Measurements from ENCODE around the gene DLGAP3.

Gene DLGAP3

GRCh38 chr1:34926894-34927293, 2.6 kb downstream of the DLGAP3 start:
- DNase-seq (ENCODE audit: low spot score), result no peak
- no peak for TF ChIP-seq CTCF (IDR thresholded peaks at IDR 0.05; ENCODE audit: extremely low read depth, missing control alignments)

DNA sequence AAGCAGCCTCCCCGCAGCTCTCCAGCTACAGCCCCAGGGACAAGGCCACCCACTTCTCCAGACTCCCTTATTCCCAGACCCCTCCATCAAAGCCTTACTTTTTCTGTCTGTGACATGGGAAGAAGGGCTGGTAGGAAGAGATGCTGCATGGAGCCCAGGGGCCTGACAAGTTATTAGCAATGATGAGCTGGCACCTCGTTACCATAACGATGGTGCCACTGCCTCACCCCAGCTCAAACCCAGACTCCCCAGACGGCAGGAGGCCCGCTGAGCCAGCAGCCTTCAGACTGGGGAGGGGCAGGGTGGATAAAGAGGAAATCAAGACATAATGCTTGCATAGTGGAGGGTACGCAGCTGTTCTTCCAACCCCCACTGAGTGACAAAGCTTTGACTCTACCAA, 3.3 kb downstream of the DLGAP3 start:
- no peak for TF ChIP-seq CTCF (IDR thresholded peaks at IDR 0.05; ENCODE audit: extremely low read depth, missing control alignments)
- DNase-seq (ENCODE audit: low spot score), result no peak

- no peak for DNase-seq (ENCODE audit: low spot score)
- no peak for TF ChIP-seq CTCF (IDR thresholded peaks at IDR 0.05; ENCODE audit: extremely low read depth, missing control alignments)
Observed at GRCh38 chr1:34925730-34926129, 3.7 kb downstream of the DLGAP3 start.

DNA sequence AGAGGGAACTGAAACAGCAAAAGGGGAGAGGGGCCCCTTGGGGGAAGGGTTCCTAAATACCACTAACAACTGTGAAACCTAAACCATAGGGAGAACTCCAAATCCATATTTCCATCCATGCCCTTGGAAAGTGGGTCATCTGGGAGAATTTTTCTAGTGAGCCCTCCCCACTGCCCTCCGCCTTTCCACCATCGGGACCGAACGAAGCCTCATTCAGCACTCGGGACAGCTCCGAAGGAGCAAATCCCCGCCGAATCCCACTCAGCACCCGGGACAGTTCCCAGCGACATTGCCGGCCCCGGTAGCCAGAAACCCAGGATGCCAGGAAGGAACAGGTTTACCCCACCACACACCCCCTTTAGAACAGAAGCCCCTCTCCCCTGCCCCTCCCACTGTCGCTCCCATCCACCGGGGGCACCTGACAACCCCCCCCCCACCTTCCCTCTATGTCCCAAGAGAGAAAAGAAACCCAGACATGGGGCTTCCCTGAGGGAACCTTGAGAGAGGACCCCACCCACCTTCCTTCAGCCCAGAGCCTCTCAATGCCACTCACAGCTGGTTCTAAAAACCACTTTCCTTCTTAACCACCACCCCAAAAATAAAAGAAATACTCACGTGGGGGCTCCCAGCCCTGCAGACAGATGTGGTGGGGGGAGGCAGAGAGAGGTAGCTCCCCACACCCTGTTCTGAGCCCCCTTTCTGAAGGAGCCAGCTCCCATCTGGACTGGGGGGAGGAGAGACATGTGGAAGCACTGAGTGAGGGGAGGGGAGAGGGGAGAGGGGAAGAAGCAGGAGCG, 4.5 kb downstream of the DLGAP3 start:
- TF ChIP-seq CTCF (IDR thresholded peaks at IDR 0.05; ENCODE audit: extremely low read depth, missing control alignments), result no peak
- peak; percentile 86 for DNase-seq (ENCODE audit: low spot score)

DNA sequence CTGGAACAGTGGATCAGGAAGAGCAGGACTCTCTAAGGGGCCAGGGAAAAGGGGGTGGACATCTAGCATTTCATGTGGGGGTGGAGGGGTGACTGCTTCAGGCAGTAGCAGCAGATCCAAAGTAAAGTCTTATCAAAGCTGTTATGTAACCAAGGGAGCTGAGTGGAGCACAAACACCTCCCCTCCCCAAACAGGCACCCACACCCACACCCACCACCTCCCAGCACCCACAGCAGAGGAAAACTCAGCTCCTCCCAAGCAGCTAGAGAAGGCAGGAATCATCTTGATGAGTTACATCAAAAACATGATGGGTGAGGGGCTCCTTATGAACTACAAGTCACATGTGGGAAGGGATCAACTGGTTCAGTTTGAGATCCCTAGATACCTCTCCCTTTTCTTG, 6.0 kb downstream of the DLGAP3 start:
- no peak for TF ChIP-seq CTCF (IDR thresholded peaks at IDR 0.05; ENCODE audit: extremely low read depth, missing control alignments)
- no peak for DNase-seq (ENCODE audit: low spot score)

DNA sequence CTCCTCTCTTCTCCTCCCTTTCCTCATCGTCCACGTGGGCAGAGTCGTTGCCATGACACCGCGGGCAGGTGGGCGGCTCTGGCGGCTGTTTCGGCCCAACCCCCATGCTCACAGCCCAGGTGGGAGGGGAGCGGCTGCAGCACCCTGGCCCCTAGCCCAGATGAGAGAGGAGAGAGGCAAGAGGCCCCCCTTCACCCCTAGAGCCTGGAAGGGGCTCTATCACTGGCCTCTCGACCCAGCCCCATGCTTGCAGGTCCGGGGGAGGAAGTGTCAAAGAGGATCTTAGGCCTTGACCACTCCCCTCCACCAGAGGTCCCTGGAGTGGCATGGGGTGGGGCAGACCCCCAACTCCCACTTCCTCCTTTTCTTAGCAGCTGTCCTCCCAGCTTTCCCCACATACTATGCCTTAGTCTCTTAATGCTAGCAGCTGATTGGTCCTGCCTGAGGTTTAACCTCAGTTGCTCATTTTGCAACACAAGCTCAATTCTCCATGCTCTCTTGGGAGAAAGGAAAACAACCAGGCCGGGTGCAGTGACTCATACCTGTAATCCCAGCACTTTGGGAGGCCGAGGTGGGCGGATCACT, 10.4 kb downstream of the DLGAP3 start:
- DNase-seq (ENCODE audit: low spot score), result peak; percentile 80
- TF ChIP-seq CTCF (IDR thresholded peaks at IDR 0.05; ENCODE audit: extremely low read depth, missing control alignments), result no peak

GRCh38 chr1:34918386-34918976, 11.0 kb downstream of the DLGAP3 start:
- TF ChIP-seq CTCF (IDR thresholded peaks at IDR 0.05; ENCODE audit: extremely low read depth, missing control alignments), result no peak
- DNase-seq (ENCODE audit: low spot score), result no peak
